Keratinocyte (primary cell): Measurements from ENCODE around the gene FRMD1. TPM values are rescaled to one million over a fixed set of nuclear protein-coding genes. Genes with fewer than 3 reads are reported as not detected.

Experiments
- DNase-seq: peaks from one replicate; pipeline ENCODE4 v3.0.0-alpha.2; 2011; ENCODE audit warnings: low read depth, missing footprints, low spot score
- FAIRE-seq: peaks from 2 replicates; lab custom pipeline; 2011; peaks lifted over from hg19 to GRCh38; lab: Jason Lieb, UNC
- H2AFZ ChIP-seq: 2 replicates; pipeline ENCODE4 v1.6.0; 2012; ENCODE audit warnings: low read length, control low read depth, inconsistent platforms; ENCODE audit not compliant: control insufficient read depth
- H3K27ac ChIP-seq: 2 replicates; pipeline ENCODE4 v1.5.1; 2011; ENCODE audit warnings: low read length; ENCODE audit not compliant: control insufficient read depth, insufficient read depth
- H3K27me3 ChIP-seq: 3 replicates; pipeline ENCODE4 v1.6.0; 2011; ENCODE audit warnings: low read length; ENCODE audit not compliant: control insufficient read depth, insufficient read depth; ENCODE audit errors: extremely low read depth
- H3K36me3 ChIP-seq, 2 experiments: 2 replicates in 1 of 2; 3 replicates in 1 of 2; pipeline ENCODE4 v1.5.1; 2011; ENCODE audit warnings: low read length in 2 of 2, mild to moderate bottlenecking in 1 of 2; ENCODE audit not compliant: control insufficient read depth in 2 of 2, insufficient read depth in 2 of 2; ENCODE audit errors: extremely low read depth in 1 of 2
- H3K4me1 ChIP-seq: 3 replicates; pipeline ENCODE4 v1.5.1; 2011; ENCODE audit warnings: low read length; ENCODE audit not compliant: control insufficient read depth, insufficient read depth; ENCODE audit errors: extremely low read depth
- H3K4me2 ChIP-seq: 3 replicates; pipeline ENCODE4 v1.6.0; 2011; ENCODE audit warnings: low read depth, low read length; ENCODE audit not compliant: control insufficient read depth, insufficient read depth; ENCODE audit errors: extremely low read depth
- H3K4me3 ChIP-seq, 3 experiments: fragments of 200-600 bp in 1 of 3; sonication (generic) in 1 of 3; 2 replicates in 2 of 3; 3 replicates in 1 of 3; pipeline ENCODE4 v1.5.1; 2011 to 2016; ENCODE audit warnings: low read length in 3 of 3, mild to moderate bottlenecking in 3 of 3, control low read depth in 2 of 3, inconsistent platforms in 1 of 3, low read depth in 1 of 3, mixed read lengths in 1 of 3, mixed run types in 1 of 3, moderate library complexity in 1 of 3; ENCODE audit not compliant: control insufficient read depth in 2 of 3, insufficient read depth in 2 of 3; ENCODE audit errors: extremely low read depth in 1 of 3
- H3K79me2 ChIP-seq: 2 replicates; pipeline ENCODE4 v1.6.0; 2012; ENCODE audit warnings: low read length; ENCODE audit not compliant: control insufficient read depth, insufficient read depth
- H3K9ac ChIP-seq: 3 replicates; pipeline ENCODE4 v1.6.0; 2011; ENCODE audit warnings: low read length; ENCODE audit not compliant: control insufficient read depth, insufficient read depth; ENCODE audit errors: extremely low read depth
- H3K9me1 ChIP-seq: 3 replicates; pipeline ENCODE4 v1.6.0; 2011; ENCODE audit warnings: low read length; ENCODE audit not compliant: control insufficient read depth, insufficient read depth; ENCODE audit errors: extremely low read depth
- H3K9me3 ChIP-seq: 2 replicates; pipeline ENCODE4 v1.5.1; 2012; ENCODE audit warnings: low read depth, low read length; ENCODE audit not compliant: control insufficient read depth
- H4K20me1 ChIP-seq: 3 replicates; pipeline ENCODE4 v1.6.0; 2011; ENCODE audit warnings: low read length; ENCODE audit not compliant: control insufficient read depth, insufficient read depth; ENCODE audit errors: extremely low read depth
- EZH2 ChIP-seq: IDR thresholded peaks from one replicate; pipeline ENCODE4 v1.6.1; 2012; ENCODE audit warnings: inconsistent platforms, mild to moderate bottlenecking, low read length, moderate library complexity
- dilution Hi-C: fragments of 300-500 bp; cut with MboI; formaldehyde crosslinking; loops from one replicate; pipeline ENCODE4 v1.7.0; 2020; ENCODE audit warnings: low sequenced_read_pairs; ENCODE audit not compliant: extremely low pct_ligation_motif_present
- polyA minus RNA-seq, 3 experiments: library from RNA; depleted of rRNA, polyadenylated mRNA; stranded (reverse); fragments of >200 nt; gene quantifications; 1 replicate in 1 of 3; 2 replicates in 1 of 3; 3 replicates in 1 of 3; pipeline ENCODE4 v1.2.3, GENCODE V29; 2011
- polyA plus RNA-seq, 5 experiments: library from polyadenylated mRNA; depleted of rRNA in 3 of 5; stranded (reverse) in 3 of 5; stranded (forward) in 1 of 5; unstranded in 1 of 5; fragments of >200 nt; gene quantifications; 1 replicate in 1 of 5; 2 replicates in 3 of 5; 3 replicates in 1 of 5; pipeline versions ENCODE4 v1.2.1 to v1.2.3, GENCODE V29; 2011 to 2012; ENCODE audit warnings: missing spikeins in 2 of 5, low read depth in 1 of 5, low replicate concordance in 1 of 5
- TF ChIP-seq, protein P1 (sequence below), 3 experiments: IDR thresholded peaks in 1 of 3; conservative IDR thresholded peaks in 1 of 3; optimal IDR thresholded peaks in 1 of 3; 2 replicates in 2 of 3; 3 replicates in 1 of 3; pipeline versions ENCODE3 to v1.5.1; 2011; ENCODE audit warnings: low read length in 3 of 3, mild to moderate bottlenecking in 3 of 3, moderate library complexity in 2 of 3, control low read depth in 1 of 3, inconsistent platforms in 1 of 3; ENCODE audit not compliant: insufficient read depth in 2 of 3; ENCODE audit errors: extremely low read depth in 1 of 3

FRMD1 gene
- polyA plus RNA-seq, result not detected in 3 replicates
- polyA plus RNA-seq (2011; ENCODE audit: low read depth), result not detected
- polyA plus RNA-seq (2011; cell fraction: cytosol; rRNA removed), result not detected in 2 replicates
- not detected in 2 replicates for polyA plus RNA-seq (2011; cell fraction: nucleus; rRNA removed)
- polyA plus RNA-seq (2012; ENCODE audit: low replicate concordance), result not detected in 2 replicates
- not detected in 3 replicates for polyA minus RNA-seq
- not detected for polyA minus RNA-seq (2011; cell fraction: cytosol; rRNA and poly(A)+ RNA removed)
- not detected in 2 replicates for polyA minus RNA-seq (2011; cell fraction: nucleus; rRNA and poly(A)+ RNA removed)

DNA sequence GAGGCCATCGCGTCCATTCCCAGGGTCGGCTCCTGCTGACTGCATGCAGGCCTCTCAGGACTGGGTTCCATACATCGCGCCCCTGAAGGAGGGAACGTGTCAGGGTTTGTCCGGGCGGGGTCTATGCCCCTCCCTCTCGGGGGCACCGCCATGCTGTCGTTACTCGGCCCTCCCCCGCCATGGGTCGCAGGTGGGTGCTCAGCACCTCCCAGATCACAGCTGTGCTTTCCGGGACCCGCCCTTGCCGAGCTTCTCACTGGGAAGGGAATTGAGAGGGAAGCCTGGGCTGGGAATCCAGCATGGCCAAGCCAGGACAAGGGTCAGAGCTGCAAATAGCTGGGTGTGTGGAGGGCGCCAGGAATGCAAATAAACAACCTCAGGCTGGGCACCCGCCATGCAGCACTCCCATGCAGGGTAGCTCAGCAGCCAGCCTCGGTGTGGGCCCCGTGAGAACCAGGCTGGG is at the start of gene FRMD1:
Gene FRMD1, minus strand, starts transcription at position 270 of the 463 bp plus-strand sequence. Its CDS starts 118 bp downstream, at position 152.
- dilution Hi-C loops, result no loop called here
- H3K36me3 ChIP-seq, result no peaks in the 10 kb centered on the region

DNA sequence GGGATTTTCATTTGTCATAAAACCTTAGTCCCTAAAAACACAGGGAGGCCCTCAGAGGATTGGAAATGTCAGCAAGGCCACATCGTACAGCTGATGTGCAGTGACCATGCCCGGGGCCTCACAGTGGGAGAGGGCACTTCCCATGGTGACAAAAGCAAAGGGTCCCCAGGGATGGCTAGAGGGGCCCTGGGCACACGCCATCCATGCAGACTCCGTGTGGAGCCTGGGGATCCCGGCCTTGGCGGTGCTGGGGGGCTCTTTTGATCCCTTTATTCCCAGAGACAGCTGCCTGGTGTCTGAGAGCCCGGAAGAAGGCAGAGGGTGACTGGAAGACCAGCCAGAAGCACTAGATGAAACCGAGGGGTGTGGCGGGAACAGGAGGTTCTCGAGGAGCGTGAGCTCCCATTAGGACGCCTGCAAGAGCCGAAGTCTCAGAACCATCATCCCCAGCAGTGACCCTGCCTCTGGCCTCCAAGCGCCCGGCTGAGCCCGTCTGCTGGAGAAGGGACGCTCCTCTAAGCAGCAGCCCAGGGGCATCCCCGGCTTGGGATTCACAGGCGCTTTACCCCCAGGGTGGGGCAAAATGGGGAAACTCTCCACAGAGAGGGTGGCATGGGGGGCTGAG is 49.1 kb upstream of the FRMD1 start:
- Histone ChIP-seq H3K9ac (no peak overlapping the region), H3K27ac (no peak overlapping the region), H3K4me1 (no peaks in the 10 kb centered on the region), H3K4me3 (no peak overlapping the region), H4K20me1 (no peaks in the 10 kb centered on the region), H3K27me3 (peaks cover 13% of the 10 kb centered on the region), H2AFZ (no peak overlapping the region), H3K9me3 (no peaks in the 10 kb centered on the region), H3K9me1 (no peaks in the 10 kb centered on the region), H3K4me2 (no peak overlapping the region), H3K79me2 (no peaks in the 10 kb centered on the region), H3K36me3 (no peaks in the 10 kb centered on the region)
- dilution Hi-C loops, result no loop called here
- TF ChIP-seq, protein P1, sequence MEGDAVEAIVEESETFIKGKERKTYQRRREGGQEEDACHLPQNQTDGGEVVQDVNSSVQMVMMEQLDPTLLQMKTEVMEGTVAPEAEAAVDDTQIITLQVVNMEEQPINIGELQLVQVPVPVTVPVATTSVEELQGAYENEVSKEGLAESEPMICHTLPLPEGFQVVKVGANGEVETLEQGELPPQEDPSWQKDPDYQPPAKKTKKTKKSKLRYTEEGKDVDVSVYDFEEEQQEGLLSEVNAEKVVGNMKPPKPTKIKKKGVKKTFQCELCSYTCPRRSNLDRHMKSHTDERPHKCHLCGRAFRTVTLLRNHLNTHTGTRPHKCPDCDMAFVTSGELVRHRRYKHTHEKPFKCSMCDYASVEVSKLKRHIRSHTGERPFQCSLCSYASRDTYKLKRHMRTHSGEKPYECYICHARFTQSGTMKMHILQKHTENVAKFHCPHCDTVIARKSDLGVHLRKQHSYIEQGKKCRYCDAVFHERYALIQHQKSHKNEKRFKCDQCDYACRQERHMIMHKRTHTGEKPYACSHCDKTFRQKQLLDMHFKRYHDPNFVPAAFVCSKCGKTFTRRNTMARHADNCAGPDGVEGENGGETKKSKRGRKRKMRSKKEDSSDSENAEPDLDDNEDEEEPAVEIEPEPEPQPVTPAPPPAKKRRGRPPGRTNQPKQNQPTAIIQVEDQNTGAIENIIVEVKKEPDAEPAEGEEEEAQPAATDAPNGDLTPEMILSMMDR (optimal IDR thresholded peaks at IDR 0.05 in 1 of 3, IDR thresholded peaks at IDR 0.05 in 1 of 3, conservative IDR thresholded peaks at IDR 0.05 in 1 of 3; ENCODE audit: extremely low read depth in 1 of 3, insufficient read depth in 2 of 3, low read length in 3 of 3), result no peak
- no peak for TF ChIP-seq EZH2
- no peak for FAIRE-seq
- no peak for DNase-seq

More for the DNA sequence above, at the start of gene FRMD1:
- H3K4me1 ChIP-seq, result no peaks in the 10 kb centered on the region
- H3K9me1 ChIP-seq, result no peaks in the 10 kb centered on the region
- no peaks in the 10 kb centered on the region for H3K79me2 ChIP-seq
- no peak within 1 kb of the TSS for H3K4me2 ChIP-seq
- peaks cover 5% of the 10 kb centered on the region for H3K27me3 ChIP-seq
- no peak within 1 kb of the TSS for H2AFZ ChIP-seq
- no peak within 1 kb of the TSS for H3K27ac ChIP-seq
- no peak within 1 kb of the TSS for H3K4me3 ChIP-seq
- H3K9me3 ChIP-seq, result peaks cover 6% of the 10 kb centered on the region
- FAIRE-seq (no peak), DNase-seq (no peak)
- no peaks in the 10 kb centered on the region for H4K20me1 ChIP-seq
- TF ChIP-seq, protein P1 (optimal IDR thresholded peaks at IDR 0.05 in 1 of 3, IDR thresholded peaks at IDR 0.05 in 1 of 3, conservative IDR thresholded peaks at IDR 0.05 in 1 of 3; ENCODE audit: extremely low read depth in 1 of 3, insufficient read depth in 2 of 3, low read length in 3 of 3), result no peak
- TF ChIP-seq EZH2, result no peak
- no peak within 1 kb of the TSS for H3K9ac ChIP-seq
